RWPE2 (cell line): ENCODE results near the gene MIEN1.

Source experiments
- ATAC-seq: fragments of 200-7000 bp; cut with Tn5 transposase; 3 replicates; pipeline ENCODE4 v1.9.1; 2021; ENCODE audit warnings: low read depth
- DNase-seq: peaks from one replicate; pipeline ENCODE4 v3.0.0-alpha.2; 2020; ENCODE audit warnings: low spot score
- H3K27ac ChIP-seq: fragments of 450-650 bp; 2 replicates; pipeline ENCODE4 v1.5.1; 2017; ENCODE audit warnings: mild to moderate bottlenecking; ENCODE audit not compliant: poor library complexity, severe bottlenecking
- H3K27me3 ChIP-seq: fragments of 250-450 bp; sonication (Bioruptor Pico); 2 replicates; pipeline ENCODE4 v1.5.1; 2021; ENCODE audit warnings: mild to moderate bottlenecking, moderate library complexity; ENCODE audit not compliant: insufficient read depth, poor library complexity, severe bottlenecking
- H3K36me3 ChIP-seq: fragments of 250-450 bp; sonication (Bioruptor Pico); 2 replicates; pipeline ENCODE4 v1.5.1; 2020; ENCODE audit warnings: low read depth, mild to moderate bottlenecking, moderate library complexity
- H3K4me1 ChIP-seq: fragments of 250-450 bp; sonication (Bioruptor Pico); 2 replicates; pipeline ENCODE4 v1.5.1; 2021; ENCODE audit warnings: mild to moderate bottlenecking, moderate library complexity; ENCODE audit not compliant: insufficient read depth, poor library complexity, severe bottlenecking
- H3K4me3 ChIP-seq: fragments of 250-450 bp; sonication (Bioruptor Pico); 2 replicates; pipeline ENCODE4 v1.5.1; 2021; ENCODE audit warnings: mild to moderate bottlenecking, moderate library complexity; ENCODE audit not compliant: severe bottlenecking
- H3K9me3 ChIP-seq: fragments of 250-450 bp; sonication (Bioruptor Pico); 2 replicates; pipeline ENCODE4 v1.5.1; 2021; ENCODE audit warnings: mild to moderate bottlenecking, moderate library complexity; ENCODE audit not compliant: severe bottlenecking
- TF ChIP-seq, protein P1 (sequence below): fragments of 450-650 bp; IDR thresholded peaks from one replicate; pipeline ENCODE4 v1.5.1; 2017; ENCODE audit warnings: mild to moderate bottlenecking, moderate library complexity; ENCODE audit not compliant: poor library complexity, severe bottlenecking

MIEN1 gene

GRCh38 chr17:39774047-39774446 is 43.7 kb upstream of the MIEN1 start:
- Histone ChIP-seq H3K36me3 (no peaks in the 10 kb centered on the region), H3K9me3 (no peaks in the 10 kb centered on the region), H3K27me3 (no peaks in the 10 kb centered on the region), H3K27ac (no peak overlapping the region), H3K4me3 (no peak overlapping the region), H3K4me1 (peaks cover 9% of the 10 kb centered on the region)
- no peak for DNase-seq
- TF ChIP-seq, protein P1, sequence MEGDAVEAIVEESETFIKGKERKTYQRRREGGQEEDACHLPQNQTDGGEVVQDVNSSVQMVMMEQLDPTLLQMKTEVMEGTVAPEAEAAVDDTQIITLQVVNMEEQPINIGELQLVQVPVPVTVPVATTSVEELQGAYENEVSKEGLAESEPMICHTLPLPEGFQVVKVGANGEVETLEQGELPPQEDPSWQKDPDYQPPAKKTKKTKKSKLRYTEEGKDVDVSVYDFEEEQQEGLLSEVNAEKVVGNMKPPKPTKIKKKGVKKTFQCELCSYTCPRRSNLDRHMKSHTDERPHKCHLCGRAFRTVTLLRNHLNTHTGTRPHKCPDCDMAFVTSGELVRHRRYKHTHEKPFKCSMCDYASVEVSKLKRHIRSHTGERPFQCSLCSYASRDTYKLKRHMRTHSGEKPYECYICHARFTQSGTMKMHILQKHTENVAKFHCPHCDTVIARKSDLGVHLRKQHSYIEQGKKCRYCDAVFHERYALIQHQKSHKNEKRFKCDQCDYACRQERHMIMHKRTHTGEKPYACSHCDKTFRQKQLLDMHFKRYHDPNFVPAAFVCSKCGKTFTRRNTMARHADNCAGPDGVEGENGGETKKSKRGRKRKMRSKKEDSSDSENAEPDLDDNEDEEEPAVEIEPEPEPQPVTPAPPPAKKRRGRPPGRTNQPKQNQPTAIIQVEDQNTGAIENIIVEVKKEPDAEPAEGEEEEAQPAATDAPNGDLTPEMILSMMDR = no peak
- ATAC-seq = no peak

DNA sequence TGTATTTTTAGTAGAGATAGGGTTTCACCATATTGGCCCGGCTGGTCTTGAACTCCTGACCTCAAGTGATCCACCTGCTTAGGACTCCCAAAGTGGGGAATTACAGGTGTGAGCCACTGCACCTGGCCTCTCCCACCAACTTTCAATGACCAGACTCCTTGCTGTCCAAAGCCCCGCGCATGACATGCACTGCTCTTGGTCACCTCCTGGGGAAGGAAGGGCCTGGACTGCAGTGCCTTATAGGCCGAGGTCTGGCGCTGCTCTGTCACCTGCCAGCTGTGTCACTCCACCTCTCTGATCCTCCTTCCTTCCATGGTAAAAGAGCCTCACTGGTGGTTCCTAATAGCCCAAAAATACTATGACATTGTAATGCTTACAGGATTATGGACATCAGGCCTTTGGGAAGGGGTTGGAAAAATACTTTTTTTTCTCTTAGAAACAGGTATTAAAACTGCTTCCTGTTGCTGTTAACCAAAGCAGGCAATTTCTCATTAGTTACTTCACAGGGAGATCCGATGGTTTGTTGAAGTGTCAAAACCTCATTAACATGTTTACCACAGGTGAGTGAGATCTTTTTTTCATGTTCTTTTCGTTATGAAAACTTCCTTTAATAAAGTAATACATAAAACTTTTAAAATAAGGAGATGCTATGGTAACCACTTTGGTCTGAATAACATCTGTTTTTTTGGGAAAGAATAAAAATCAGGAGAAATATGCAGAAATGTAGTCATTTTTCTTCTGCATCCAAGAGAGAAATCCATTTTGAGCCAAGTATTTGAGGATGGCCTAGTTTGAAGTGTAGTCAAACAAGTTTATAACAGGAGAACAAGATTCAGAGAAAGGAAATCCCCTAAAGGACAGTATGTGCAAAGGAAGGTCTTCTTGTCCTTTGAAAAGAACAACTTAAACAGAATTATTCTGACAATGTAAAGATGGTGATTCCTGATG is 42.9 kb upstream of the MIEN1 start:
- Histone ChIP-seq H3K27ac (no peak overlapping the region), H3K27me3 (peaks cover 2% of the 10 kb centered on the region), H3K4me3 (no peak overlapping the region), H3K36me3 (no peaks in the 10 kb centered on the region), H3K9me3 (no peaks in the 10 kb centered on the region), H3K4me1 (peaks cover 9% of the 10 kb centered on the region)
- ATAC-seq (no peak), DNase-seq (no peak)
- TF ChIP-seq, protein P1 = no peak

- Histone ChIP-seq H3K9me3 (no peaks in the 10 kb centered on the region), H3K4me1 (peaks cover 9% of the 10 kb centered on the region), H3K4me3 (no peak overlapping the region), H3K27ac (no peak overlapping the region), H3K27me3 (peaks cover 4% of the 10 kb centered on the region), H3K36me3 (no peaks in the 10 kb centered on the region)
- TF ChIP-seq, protein P1 = no peak
- no peak for DNase-seq
- ATAC-seq = no peak
Observed at GRCh38 chr17:39772415-39772814, 42.1 kb upstream of the MIEN1 start.

DNA sequence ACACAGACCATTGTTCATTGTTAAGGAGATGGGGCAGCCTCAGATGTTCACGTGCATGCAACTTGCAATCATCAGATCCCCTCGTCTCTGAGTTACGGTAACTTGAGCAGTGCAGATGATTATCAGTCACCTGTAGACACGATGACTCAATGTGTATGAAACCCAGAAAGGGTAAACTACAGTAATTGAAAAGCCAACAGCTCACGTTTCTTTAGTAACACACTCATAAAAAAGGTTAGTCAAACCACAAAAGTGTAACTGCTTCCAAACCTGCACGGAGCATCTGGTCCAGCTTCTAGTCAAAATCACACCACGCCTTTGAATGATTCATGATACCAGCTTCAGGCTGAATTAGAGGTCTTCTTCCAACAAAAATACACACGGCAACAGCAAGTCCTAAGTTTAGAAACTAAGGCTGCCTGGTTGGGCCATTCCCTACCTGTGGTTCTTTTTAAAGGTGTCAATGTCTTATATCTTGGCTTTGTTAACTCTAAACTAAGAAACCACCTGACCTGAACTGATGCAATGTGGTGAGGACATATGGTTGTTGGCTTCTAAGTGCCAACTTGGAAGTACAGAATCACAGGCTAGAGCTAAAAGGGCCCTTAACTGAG is 39.7 kb upstream of the MIEN1 start:
- H3K4me1 ChIP-seq = peaks cover 9% of the 10 kb centered on the region
- TF ChIP-seq, protein P1 = no peak
- H3K9me3 ChIP-seq = no peaks in the 10 kb centered on the region
- H3K27ac ChIP-seq = peak overlapping the region; percentile 23
- ATAC-seq (peak; percentile 94), DNase-seq (peak; percentile 79)
- H3K36me3 ChIP-seq = no peaks in the 10 kb centered on the region
- H3K27me3 ChIP-seq = peaks cover 9% of the 10 kb centered on the region
- no peak overlapping the region for H3K4me3 ChIP-seq
